HG03442 (cell line): Measurements from ENCODE around the gene TRIM47.
"Not testable (repeated sequence)": the region's sequence is repeated elsewhere in the genome, so short reads cannot be mapped to it uniquely, and the experiment has no call there.

Experiments
- ATAC-seq: cut with Tn5 transposase; IDR thresholded peaks from one replicate; pipeline ENCODE4 v1.9.1; 2021; ENCODE audit warnings: mild to moderate bottlenecking, moderate library complexity; ENCODE audit not compliant: unreplicated experiment

Gene TRIM47

DNA sequence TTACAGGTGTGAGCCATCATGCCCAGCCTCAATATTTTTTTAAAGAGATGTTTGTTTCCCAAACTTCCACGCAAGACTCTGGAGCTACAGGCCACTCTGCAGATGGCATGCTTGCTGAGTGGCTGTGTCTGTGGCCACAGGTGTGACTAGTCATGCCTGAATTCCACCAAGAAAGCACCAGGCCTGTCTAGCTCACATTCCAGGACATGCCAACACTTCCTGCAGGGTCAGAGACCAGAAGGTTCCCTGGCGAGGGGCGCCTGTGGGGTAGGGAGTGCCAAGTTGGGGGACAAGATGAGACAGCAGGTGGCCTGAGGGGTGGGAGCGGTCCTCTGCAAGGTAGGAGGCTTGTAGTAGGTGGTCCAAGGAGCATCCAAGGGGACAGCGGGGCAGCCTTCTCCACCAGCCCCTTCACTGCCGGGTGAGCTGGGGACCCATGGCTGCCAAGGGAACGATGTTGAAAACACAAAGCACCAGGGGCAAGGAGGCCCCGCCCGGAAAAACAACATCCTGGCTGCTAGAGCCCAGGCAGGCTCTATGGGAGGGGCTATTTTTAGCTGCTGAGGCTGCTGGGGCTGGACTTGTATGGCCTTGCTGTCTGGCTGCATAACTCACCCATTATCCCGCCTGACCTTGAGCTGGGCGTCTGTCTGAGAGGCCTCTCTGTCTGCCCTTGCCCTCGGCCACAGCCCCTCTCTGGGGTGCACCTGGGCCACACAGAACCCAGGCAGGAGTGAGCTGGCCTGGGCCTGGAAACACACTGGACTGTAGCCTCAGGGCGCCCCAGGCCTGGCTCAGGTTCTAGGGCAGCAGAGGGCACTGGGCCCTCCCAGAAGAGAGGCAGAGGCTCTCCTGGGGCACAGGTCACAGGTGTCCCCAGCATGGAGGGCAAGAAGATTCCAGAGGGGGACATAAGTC, 5.7 kb downstream of the TRIM47 start:
- no peak for ATAC-seq

DNA sequence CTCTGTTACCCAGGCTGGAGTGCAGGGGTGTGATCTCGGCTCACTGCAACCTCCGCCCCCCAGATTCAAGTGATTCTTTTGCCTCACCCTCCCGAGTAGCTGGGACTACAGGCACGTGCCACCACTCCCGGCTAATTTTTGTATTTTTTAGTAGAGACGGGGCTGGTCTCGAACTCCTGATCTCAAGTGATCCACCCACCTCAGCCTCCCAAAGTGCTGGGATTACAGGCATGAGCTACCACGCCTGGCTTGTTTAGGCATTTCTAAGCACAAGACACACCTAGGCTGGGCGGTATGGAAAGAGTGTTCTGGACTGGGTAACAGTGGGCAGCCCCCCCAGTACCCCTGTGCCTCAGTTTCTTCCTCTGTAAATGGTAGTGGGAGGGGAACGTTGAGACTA, 8.2 kb downstream of the TRIM47 start:
- ATAC-seq: not testable (repeated sequence)

DNA sequence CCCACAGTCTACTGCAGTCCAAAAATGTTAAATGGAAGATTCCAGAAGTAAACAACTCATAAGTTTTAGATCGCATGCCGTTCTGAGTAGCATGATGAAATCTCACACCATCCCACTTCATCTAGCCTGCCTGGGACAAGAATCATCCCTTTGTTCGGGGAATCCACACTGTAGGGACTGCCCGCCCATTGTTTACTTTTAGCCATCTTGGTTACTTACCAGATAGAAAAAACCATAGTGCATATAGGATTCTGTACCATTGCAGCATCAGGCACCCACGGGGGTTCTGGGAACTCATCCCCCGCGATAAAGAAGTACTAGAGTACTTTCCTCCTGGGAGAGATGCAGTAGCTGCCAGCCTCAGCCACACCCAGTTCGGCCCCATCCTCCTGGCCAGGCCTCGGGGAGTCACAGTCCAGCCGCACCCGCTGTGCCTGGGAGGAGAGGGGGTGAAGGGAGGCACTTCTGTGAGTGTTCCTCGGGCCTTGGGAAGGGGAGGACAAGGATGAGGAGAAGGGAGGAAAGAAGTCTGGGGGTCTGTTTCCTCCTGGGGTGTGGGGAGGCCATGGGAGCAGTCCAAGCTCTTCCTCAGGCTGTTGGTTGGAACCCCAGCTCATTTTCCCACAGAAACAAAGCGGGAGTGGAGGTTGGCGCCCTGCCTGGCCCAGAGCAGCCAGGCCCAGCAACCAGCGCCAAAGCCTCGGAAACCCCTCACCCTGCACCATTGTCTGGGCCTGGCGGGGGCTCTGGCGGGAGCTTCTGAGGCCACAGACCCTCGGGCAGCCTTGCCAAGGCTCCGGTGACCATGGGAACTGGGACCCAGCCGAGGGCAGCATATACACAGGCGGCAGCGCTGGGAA, 8.9 kb downstream of the TRIM47 start:
- ATAC-seq: no peak

DNA sequence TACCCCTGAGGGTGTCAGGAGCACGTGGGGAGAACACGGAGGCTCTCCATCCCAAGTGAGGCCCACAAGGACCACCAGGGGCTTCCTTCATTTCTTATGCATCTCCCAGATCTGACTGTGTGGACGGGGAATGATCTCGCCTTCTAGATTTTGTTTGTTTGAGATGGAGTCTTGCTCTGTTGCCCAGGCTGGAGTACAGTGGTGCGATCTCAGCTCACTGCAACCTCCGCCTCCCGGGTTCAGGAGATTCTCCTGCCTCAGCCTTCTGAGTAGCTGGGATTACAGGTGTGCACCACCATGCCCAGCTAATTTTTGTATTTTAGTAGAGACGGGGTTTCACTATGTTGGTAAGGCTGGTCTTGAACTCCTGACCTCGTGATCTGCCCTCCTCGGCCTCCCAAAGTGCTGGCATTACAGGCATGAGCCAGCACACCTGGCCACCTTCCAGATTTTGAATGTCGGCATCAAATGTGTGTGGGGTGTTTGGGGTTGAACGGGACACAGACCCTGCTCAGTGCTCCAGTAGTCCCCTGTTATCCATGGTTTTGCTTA, 9.6 kb downstream of the TRIM47 start:
- not testable (repeated sequence) for ATAC-seq

DNA sequence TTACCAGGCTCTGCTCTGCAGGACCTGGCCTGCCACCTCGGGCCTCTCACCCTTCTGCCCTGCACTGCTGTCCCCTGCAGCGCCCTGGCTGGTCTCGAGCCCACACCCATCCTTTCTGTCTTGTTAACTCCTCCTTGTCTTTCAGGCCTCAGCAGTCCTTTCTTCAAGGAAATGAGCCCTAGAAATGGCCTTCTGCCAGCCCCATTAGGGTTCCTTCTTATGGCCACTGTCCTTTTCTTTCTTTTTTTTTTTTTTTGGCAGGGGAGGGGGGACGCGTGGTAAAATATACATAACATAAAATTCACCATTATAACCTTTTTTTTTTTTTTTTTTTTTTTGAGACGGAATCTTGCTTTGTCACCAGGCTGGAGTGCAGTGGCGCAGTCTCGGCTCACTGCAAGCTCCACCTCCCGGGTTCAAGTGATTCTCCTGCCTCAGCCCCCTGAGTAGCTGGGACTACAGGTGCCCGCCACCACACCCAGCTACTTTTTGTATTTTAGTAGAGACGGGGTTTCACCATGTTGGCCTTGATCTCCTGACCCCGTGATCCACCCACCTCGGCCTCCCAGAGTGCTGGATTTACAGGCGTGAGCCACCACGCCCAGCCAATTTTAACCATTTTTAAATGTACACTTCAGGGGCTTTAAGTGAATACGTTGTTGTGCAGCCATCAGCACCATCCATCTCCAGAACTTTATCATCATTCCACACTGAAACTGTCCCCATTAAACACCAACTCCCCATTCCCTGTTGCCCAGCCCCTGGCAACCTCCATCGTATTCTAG, 12.8 kb downstream of the TRIM47 start:
- ATAC-seq: not testable (repeated sequence)

DNA sequence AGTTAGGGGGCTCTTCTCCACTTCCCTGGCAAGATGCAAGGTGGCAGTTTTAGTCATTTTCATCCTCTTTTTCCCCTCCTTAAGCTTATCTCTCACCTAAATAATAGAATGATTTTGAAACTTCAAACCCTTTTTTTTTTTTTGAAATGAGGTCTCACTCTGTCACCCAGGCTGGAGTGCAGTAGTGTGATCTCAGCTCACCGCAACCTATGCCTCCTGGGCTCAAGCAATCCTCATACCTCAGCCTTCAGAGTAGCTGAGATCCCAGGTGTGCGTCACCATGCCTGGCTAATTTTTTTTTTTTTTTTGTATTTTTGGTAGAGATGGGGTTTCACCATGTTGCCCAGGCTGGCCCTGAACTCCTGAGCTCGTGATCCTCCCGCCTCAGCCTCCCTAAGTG, 13.5 kb downstream of the TRIM47 start:
- peak; percentile 15 for ATAC-seq

DNA sequence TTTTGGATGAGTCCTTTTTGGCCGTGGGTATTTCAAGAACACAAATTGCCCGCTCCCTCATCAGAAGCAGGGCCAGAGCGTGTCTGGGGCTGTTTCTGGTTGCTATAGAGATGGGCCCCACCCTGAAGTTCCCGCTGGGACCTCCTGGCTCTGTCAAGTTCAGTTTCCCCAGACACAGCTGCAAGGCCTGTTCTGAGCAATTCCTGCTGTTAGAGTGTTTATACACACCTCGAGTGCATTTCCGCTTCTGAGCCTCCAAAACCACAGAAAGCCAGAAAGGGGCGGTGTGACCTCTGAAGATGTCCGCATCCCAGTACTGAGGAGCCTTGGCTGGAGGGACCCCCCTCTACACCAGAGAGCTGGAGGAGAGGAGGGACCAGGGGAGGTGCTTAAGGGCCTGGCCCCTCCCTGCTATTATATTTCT, 13.9 kb downstream of the TRIM47 start:
- peak; percentile 72 for ATAC-seq

DNA sequence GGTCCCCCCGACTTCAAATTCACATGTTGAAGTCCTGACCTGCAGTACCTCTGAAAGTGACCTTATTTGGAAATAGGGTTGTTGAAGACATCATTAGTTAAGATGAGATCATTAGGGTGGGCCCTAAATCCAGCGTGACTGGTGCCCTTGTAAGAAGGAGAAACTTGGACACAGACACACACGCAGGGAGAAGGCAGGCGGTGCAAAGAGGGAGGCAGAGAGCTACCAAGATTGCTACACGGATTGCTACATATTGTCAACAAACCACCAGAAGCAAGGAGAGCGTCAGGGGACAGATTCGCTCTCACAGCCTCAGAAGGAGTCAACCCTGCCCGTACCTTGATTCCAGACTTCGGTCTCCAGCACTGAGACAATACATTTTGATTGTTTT, 16.5 kb downstream of the TRIM47 start:
- ATAC-seq: no peak

DNA sequence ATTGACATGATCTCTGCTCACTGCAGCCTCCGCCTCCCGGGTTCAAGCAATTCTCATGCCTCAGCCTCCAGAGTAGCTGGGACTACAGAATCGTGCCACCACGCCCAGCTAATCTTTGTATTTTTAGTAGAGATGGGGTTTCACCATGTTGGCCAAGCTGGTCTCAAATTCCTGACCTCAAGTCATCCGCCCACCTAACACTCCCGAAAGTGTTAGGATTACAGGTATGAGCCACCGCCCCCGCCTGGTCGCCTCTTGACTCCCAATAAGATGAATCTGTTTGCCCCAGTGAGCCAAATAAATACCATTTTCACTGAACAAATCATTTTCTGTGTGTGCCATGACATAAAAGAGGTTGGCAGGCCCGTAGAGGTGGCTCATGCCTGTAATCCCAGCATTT, 19.0 kb downstream of the TRIM47 start:
- not testable (repeated sequence) for ATAC-seq

DNA sequence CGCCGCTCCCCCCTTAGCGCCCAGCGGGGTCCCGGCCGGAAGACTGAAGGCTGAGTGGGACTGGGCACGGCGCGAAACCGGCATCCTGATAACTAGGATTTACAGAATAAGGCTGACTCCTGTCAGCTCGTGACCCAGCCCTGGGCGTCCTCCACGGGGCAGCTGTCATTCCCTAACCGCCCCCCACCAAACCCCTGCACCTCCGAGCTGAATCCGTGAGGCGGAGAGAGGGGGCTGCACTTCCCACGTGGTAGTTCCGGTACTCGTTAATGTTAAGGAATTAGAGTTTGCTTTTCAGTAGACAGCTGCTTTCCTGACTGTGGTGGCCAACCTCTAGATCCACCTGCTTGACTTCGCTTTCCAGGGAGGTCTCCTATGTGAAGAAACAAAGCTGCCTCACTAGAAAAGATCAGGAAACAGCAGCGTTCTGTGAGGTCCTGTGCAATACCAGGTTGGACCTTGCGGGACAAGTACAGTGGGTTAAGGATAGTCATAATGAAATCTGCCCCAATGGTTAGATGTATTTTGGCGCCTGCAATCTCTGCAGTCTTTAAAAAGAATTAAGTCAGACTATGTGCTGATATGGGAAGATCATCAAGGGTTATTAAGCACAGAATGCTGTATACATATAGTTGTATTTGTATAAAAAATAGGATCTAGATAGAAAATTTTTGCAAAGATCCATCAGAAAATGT, 22.2 kb downstream of the TRIM47 start:
- ATAC-seq: no peak

DNA sequence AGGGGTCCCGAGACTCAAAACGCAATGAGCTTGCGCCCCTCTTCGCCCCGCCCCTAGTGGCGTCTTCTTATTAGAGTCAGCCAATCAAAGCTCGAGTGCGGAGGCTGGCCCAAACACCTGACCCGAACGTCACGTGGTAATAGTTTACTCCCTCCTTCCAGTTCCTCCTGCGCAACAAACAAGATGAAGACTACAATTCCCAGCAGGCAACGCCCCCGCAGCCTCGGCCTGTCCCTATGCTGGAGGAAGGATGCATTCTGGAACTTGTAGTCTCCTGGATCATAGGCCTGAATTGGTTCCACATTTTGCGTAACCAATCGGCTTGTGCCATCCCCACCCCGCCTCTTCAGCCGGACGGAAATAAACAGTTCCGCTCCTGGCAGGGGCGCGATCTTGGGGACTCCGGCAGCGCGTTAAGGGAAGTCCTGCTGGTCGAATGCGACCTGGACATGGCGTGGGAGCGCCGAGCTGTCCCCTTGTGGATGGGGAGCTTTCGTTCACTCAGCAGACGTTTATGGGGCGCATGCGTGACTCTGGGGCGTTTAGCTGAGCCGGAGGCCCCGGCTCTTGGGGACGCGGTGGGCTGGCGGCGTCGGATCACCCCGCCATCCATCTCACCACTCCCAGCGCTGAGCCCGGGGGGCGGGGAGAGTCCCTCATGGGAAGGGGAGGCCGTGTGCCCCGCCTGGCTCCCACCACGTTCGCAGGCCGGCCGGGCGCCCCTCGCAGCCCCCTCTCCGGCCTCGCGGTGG, 22.9 kb downstream of the TRIM47 start, which contains the start of gene WBP2:
WBP2 (minus strand) TSS at position 26 of the 752 bp plus-strand sequence. CDS start 38 bp downstream, outside the sequence.
- peak; percentile 81 for ATAC-seq

DNA sequence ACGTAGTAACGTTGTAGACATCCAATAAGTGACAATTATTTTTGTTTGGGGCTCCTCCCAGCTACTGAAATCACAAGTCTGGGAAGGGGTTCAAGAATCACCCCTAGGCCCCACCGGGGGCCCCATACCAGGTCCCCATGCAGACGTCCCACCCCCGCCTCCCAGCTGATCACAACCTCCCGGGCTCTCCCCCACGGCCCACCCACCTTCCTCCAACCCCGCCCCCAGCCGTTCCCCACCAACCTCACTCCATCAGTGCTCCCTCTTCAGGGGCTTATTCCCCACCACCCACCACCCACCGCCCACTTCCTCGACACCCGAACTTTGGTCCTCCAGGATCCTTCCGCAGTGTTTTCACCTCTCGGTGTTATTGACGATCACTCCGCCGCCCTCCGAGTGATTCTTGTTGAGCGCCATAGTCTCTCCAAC, 23.5 kb downstream of the TRIM47 start:
- no peak for ATAC-seq

DNA sequence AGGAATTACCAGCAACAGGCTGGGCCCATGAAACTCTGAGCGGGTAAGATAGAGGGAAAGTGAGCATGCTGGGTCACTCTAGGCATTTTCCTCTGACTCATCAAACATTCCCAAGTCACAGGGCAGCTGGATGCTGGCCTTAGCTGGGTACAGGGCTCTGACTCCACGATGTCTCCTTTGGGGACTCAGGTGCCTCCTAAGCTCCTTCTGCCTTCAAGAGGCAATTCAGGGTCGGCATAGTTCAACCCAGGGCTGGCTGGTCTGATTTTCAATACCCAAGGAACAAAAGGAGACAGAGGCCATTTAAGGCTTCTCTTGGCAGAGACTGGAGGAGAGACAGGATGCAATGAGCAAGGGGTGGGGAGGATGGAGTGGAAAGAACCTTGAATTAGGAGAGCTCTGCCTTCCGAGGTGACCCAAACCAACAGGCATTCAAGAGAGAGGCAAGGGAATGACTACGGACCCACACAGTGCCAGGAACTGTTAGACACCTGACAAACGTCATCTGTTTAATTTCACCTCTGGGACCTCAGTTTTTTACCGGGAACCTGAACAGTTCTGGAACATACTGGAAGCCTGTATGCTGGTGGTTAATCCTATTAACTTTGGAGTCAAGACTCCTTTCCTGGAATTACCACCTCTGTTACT, 24.2 kb downstream of the TRIM47 start:
- no peak for ATAC-seq

DNA sequence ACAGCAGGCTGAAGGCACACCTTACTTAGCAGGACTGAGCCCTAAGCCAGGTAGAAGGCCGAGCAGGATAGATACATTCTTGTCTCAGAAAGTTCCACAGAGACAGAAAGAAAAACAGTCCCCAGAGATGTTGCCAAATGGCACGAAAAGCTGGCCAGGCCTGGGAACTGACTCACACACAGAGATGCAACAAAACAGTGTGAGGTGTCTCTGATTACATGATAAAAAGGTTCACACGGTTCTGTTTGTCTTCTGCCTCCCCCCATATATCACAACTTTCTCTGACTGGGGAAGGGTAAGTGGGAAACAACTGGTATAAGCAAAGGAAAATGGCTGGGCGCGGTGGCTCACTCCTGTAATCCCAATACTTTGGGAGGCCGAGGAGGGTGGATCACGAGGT, 24.9 kb downstream of the TRIM47 start:
- ATAC-seq: no peak

DNA sequence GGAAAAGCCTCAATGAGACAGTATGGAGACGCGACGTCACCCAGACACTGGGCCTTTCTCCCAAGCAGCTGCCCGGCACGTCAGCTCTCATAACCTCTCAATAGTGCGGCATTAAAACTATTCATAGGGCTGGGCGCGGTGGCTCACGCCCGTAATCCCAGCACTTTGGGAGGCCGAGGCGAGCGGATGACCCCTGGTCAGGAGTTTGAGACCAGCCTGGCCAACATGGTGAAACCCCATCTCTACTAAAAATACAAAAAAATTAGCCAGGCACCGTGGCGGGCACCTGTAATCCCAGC, 26.7 kb downstream of the TRIM47 start:
- not testable (repeated sequence) for ATAC-seq

DNA sequence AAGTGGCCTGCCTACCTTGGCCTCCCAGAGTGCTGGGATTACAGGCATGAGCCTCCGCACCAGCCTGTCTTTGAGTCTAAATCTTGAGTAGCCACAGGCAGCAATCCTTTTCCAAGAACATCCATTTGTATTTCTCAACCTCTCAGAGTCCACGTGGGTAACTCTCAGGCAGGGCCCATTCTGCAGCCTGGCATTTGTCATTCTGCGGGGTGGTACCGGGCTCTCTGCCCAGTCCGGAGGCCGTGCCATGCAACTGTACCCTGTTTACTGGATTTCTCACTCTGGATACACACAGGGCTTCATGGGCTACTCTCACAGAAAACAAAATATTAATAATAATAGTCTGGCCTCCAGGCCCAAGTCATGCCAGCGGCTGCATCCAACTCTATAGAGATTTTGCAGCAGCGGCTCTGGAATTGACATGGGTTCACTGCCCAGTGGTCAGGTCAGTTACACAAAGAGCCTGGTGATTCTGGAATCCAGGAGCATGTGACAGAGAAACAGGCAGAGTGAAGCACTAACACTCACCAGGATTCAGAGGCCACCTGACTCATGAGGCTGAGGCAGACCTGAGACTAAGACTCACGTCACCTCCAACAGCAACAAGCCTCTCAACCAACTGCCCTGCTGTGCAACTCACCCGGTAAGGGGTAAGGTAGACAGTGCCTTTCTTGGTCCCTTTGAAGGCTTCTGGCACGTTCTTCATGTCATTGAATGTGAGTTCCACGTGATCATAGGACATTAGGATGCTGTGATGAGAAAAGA, 27.3 kb downstream of the TRIM47 start:
- no peak for ATAC-seq

DNA sequence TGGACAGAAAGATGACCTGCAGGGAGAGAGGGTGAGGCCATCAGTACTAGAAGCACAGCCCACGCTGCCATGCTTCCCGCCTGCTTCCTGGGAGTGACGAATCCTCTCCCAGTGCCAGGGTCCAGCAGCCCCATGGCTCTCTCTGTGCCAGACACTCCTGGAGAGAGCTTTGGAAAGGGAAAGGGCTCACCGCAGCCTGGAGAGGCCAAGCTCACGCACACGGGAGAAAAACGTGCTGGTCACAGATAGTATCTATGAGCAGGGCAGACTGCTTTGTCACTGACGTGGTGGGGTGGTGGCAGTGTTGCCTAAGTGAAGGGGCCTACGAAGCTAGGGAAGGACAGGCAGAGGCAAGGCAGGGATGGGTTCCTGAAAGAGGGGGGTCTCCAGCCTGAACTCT, 28.7 kb downstream of the TRIM47 start:
- ATAC-seq: no peak

DNA sequence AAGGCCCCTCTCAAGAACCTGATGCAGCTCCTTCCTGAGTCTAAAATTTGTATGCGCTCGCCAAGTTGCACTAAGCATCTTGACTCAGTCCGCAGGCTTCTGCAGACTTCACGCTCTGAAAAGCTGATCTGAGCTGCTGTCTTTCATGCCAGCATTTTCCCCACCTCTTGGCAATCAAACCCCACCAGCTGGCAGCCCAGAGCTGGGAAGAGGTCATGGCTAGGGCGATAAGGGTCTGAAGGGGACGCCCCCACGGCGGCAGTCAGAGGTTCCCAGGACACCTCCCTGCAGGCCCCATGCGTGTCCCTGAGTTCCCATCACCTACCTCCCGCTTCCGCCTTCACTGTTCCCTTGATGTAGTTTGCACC, 29.1 kb downstream of the TRIM47 start:
- no peak for ATAC-seq
